Stimulated activated CD4-positive, alpha-beta T cell treated with anti-CD3 and anti-CD28 coated beads, Interleukin-2, amount 100 ng/mL, for 4 hours (primary cell): Measurements from ENCODE around the gene AJM1.
"Not testable (repeated sequence)": the region's sequence is repeated elsewhere in the genome, so short reads cannot be mapped to it uniquely, and the experiment has no call there.

Experiments used
- DNase-seq: peaks from one replicate; pipeline ENCODE4 v3.0.0-alpha.2; 2020; ENCODE audit warnings: low read depth

Gene AJM1

DNA sequence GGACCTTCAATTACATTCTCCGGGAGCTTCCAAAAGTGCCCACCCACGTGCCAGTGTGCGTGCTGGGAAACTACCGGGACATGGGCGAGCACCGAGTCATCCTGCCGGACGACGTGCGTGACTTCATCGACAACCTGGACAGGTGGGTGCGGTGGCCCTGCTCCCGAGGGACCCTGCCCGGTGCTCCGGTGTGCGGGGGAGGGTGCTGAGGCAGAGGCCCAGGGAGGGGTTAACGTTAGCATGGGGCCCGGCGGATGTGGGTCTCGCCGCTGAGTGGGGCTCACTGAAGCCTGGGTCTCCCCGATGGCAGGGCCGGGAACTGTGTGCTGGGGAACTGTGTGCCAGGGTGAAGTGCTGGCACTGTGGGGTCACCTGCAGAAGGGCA is 10.6 kb upstream of the AJM1 start:
- DNase-seq = no peak

DNA sequence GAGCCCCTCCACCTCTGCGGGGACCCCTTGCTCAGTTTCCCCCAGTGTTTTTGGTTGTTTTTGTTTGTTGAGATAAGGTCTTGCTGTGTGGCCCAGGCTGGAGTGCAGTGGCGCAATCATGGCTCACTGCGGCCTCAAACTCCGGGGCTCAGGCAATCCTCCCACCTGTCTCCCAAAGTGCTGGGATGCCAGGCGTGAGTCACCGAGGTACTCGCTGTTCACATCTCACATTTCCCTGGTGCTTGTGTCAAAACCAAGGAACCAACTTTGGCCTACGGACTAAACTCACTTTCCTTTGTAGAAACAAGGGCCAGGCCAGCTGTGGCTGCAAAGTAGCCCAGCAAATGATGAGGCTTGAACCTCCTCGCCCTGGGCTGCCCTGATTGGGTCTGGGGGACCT is 9.7 kb upstream of the AJM1 start:
- no peak for DNase-seq

DNA sequence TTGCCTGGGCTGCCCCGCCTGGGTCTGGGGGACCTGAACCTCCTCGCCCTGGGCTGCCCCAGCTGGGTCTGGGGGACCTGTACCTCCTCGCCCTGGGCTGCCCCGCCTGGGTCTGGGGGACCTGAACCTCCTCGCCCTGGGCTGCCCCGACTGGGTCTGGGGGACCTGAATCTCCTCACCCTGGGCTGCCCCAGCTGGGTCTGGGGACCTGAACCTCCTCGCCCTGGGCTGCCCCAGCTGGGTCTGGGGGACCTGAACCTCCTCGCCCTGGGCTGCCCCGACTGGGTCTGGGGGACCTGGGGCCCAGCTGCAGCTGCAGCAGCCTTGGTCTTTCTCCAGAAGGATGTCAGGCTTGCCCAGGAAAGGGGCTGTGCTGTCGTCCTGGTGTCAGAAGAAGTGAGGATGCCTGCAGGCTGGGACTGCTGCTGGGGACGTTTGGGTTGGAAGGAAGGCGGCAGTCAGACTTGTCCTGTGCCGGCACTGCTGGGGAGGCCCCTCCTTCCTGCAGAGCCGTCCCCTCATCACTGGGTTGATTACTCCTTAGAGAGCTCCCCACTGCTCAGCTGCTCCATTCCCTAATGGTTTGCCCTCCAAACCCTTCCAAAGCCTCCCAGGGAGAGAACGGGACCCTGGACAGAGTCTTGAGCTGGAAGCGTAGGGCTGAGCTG is 8.8 kb upstream of the AJM1 start:
- not testable (repeated sequence) for DNase-seq

DNA sequence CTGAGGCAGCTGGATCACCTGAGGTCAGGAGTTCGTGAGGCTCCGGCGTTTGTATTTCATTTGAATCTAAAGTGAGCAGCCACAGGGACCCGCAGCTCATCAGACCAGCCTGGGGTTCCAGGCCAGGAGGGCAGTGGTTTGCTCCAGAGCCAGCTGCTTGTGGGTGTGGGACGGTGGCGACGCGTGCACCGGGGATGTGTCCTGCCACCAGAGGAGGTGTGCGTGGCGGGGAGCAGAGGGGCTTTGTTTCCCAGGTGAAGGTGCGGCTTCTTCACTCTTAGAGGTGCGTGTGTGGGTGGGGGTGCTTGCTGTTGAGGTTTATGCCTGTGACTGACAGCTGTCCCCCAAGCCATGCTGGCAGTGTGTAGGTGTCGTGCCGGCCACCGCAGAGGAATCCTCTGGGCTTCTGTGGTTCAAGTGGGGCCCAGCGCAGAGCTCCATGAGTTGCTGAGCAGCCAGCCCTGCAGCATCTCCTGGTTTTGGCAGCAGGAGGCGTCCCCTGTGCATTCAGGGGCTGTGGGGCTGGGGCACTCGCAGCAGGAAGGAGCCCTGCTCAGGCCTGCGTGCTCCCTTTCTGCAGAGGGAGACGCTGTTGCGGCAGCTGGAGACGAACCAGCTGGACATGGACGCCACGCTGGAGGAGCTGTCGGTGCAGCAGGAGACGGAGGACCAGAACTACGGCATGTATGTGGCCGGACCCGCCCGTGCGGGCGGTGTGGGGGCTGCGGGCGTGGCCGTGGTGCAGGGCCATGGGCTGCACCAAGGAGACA is 6.9 kb upstream of the AJM1 start:
- DNase-seq = no peak

DNA sequence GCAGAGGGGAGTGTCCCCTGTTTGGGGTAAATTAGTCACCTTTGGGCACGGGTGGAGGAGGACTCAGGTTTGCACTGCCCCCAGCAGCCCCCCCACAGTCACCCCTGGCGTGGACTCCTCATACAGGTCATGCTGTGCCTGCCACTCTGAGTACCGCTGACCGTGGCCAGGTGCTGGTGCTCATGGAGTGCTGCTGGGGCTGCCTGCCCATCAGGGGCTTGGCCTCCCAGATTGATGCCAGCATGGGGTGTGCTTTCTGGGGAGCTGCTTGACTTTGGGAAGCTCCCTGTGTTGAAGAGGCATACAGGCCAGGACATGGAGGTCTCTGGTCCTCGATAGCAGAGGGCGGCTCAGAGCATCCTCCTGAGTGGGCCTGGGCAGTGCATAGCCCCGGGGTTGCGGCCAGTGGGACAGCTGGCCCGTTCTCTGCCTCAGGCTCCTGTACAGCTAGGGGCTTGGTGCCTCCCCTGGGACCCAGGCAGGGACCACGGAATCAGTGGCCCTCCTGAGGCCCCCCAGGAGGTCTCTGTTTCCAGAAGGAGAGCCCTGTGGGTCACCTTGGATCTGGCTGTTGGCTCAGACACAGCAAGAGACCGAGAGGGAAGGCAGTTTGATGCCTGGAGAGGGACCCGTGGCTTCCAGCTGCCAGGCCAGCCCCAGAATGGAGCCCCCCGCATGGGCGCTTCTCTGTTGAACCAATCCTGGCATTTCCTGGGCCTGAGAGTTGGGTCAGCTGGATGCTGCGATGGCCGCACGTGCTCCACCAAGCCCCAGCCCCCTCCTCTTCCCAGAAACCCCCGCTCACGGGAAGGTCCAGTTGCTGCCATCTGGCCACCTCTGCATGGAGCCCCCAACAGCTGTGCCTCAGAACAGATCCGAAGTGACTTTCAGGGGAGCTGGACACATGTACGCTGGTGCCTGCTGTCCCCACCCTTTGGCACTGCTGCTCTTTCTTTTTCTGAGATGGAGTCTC is 6.1 kb upstream of the AJM1 start:
- DNase-seq = no peak

DNA sequence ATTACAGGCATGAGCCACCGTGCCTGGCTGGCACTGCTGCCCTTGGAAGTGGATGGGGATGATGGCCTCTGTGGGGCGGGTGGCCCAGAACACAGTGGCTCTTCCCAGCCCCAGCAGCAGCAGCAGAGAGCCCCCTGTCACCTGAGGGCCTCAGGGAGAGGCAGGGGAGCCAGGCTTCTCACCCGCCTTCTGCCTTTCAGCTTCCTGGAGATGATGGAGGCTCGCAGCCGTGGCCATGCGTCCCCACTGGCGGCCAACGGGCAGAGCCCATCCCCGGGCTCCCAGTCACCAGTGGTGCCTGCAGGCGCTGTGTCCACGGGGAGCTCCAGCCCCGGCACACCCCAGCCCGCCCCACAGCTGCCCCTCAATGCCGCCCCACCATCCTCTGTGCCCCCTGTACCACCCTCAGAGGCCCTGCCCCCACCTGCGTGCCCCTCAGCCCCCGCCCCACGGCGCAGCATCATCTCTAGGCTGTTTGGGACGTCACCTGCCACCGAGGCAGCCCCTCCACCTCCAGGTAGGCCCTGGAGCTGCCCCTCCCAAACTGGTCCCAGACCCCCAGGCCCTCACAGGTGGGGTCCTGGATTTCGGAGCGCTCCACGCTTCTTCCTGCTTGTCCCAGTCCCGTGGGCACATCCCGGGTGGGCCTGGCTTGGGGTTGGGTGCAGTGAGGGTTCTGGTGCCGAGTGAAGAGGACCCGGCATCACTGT is 5.0 kb upstream of the AJM1 start:
- DNase-seq = no peak

DNA sequence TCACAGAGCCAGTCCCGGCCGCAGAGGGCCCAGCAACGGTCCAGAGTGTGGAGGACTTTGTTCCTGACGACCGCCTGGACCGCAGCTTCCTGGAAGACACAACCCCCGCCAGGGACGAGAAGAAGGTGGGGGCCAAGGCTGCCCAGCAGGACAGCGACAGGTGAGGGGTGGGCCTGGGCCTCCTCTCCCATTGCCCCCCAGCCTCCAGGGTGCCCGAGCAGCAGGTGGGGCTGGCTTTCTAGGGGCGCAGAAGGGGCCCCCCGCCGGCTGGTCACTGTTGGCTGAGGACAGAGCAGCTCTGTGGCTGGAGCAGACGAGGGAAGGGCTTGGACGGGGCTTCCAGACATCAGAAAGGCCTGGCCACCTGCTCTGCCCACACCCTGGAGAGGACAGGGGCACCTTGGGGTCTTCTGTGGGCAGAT is 4.4 kb upstream of the AJM1 start:
- not testable (repeated sequence) for DNase-seq

DNA sequence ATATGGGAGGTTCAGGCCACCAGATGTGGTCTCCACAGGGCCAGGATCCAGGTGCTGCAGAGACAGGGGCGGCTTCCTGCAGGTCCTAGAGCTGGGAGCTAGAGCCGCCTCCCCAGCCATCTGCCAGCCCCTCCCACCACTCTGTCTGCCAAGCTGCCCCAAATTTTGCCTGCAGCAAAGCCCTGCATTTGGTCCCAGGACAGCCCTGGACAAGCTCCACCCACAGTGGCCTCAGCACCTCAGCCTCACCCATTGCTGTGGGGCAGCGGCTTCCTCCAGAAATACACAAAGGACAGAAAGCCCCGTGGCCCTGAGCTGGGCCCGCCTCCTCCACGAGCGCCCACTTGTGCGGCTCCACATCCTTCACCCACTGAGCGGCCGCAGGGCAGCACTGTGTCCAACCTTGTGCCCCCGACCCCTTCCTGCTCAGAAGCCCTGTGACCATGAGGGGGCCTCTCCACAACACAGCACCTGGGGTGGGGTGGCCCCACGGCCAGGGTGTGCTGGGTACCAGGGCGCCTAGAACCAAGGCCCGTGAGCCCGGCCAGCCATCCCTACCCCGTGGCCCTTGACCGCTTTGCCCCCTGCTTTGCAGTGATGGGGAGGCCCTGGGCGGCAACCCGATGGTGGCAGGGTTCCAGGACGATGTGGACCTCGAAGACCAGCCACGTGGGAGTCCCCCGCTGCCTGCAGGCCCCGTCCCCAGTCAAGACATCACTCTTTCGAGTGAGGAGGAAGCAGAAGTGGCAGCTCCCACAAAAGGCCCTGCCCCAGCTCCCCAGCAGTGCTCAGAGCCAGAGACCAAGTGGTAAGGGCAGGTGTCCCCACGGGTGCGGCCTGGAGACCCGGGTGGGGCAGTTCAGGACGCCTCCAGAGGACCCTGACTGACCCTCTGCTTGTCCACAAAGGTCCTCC is 3.7 kb upstream of the AJM1 start:
- no peak for DNase-seq

DNA sequence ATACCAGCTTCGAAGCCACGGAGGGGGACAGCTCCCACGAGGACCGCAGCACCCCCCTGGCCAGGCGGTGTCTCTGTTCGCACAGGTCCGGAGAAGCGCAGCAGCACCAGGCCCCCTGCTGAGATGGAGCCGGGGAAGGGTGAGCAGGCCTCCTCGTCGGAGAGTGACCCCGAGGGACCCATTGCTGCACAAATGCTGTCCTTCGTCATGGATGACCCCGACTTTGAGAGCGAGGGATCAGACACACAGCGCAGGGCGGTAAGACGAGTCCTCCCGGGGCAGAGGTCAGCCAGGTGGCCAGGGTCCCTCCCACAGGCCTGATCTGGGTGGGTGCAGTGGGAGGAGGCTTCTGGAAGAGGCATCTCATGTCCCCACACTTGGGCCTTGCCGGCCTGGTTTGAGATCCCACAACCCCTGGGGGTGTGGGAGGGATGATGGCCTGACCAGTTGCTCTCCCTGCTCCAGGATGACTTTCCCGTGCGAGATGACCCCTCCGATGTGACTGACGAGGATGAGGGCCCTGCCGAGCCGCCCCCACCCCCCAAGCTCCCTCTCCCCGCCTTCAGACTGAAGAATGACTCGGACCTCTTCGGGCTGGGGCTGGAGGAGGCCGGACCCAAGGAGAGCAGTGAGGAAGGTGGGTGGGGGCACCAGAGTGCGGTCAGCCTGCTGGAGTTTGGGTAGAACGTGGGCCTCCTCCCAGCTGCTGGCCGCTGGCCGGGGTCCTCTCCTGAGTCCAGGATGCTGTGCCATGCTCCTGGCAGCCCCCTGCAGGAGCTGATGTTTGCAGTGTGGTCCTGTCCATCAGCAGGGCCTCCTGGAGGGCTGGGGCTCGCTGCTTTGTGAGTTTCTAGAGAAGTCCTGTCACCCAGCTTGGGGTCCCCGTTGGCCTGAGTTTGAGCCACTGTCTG is 2.8 kb upstream of the AJM1 start:
- no peak for DNase-seq

DNA sequence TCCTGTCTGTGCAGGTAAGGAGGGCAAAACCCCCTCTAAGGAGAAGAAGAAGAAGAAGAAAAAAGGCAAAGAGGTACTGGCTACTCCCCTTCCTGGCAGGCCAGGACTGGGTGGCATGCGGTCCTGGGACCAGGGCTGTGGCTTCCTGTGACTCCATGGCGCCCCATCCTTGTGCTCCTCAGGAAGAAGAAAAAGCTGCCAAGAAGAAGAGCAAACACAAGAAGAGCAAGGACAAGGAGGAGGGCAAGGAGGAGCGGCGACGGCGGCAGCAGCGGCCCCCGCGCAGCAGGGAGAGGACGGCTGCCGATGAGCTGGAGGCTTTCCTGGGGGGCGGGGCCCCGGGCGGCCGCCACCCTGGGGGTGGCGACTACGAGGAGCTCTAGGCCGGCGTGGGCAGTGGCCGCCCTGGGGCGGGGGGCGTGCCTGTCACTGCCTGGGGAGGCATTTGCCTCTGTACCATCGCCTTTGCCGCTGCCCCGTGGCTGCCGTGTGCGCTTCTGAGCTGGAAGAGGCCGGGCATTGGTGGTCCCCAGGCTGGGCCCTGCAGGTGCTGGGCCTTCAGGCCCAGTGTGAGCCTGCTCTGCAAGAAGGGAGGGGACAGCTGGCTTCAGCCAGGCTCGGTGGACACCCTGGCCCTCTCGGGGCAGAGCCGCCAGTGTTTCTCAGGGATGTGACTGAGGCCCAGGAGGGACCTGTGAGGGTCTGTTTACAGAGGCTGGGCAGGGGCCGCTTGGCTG is 2.0 kb upstream of the AJM1 start:
- DNase-seq = no peak

DNA sequence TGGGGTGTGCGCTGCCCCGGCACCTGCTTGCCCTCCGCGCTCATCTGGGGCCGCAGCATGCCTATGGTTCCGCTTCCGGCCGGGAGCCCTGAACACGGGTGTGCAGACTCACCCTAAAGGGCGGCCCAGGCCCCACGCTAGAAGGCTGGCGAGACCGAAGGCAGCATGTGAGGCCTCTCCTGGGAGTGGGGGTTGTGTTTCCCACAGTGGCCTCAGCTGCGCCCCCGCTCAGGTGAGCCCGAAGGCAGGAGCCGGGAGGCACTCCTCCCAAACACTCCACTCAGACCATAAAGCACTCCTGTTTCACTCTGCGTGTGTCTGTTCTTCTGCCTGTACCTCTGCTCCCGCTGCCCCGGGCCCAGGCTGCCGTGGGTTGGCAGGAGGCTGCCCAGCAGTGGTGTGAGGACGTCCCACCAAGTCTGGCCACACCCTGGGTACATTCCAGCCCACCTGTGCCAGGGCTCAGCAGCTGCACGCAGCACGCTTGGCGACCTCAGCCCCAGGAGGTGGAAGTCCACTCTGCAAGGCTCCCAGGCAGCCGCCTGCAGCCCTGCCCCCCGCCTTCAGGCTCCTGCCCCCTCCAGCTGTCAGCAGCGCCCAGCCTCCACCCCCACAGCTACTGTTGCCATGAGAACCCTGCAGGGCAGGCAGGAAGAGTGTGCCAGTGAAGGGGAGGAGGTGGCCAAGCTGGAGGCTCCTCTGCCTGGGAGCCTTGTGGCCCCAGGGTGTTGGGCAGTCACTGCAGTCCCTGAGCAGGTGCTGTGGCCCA is 1.2 kb upstream of the AJM1 start:
- no peak for DNase-seq

DNA sequence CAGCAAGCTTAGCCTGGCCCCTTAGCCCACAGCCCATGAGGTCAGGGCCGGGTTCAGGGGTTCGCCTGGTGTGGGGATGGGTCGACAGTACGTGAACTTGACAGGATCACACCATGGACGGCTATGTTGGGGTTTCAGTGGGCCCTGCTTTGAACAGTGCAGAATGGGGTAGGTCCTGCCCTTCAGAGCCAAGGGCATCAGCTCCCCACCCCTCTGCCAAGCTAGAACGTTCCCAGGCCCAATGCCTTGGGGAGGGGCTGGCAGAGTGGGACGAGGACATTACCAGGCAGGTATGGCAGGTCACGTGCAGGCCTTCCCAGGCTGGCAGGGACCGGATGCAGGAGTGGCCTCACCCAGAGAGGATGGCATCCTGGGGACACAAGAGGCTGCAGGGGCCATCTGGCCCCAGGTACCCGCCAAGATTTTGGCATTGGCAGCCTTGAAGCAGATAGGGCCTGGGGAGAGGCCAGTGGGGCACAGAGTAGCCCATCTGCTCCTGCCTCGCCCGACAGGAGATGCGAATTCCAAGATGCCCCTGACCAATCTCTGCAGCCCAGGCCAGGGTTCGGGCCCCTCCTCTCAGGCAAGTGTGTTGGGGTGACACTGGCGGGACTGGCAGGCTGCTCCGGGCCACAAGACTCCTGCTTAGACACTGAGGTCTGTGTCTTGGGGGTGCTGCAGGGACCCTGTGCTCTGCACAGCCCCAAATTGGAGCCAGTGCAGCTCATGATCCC is 465 bp upstream of the AJM1 start:
- not testable (repeated sequence) for DNase-seq

DNA sequence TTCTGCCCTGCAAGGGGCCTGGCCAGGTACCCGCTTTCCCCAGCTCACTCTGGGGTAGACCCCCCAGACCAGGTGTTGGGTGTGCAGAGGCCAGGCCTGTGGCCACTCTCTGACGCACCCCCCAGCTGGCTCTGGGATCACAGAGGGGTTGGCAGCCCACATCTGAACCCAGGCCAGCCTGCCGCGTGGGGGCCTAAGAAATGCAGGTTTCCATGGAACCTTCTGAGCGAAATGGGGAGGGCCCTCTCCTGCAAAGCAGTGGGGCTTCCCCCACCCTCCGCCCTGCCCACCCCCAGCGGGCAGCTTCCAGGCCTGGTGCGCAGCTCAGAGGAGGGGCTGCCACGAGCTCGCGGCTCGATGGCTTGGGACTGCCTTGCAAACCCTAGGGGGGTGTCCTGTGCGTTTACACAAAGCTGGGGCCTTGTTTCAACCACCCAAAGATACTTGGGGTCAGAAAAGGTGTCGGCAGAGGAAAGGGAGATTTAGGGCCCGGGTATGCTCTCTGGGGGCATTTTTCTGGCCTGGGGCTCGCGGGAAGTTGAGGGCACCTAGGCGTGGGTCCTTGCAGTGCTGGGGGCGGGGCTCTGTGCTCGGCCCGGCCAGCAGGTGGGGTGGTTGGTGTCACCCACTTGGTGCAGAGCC is 1.0 kb downstream of the AJM1 start:
- DNase-seq = not testable (repeated sequence)

DNA sequence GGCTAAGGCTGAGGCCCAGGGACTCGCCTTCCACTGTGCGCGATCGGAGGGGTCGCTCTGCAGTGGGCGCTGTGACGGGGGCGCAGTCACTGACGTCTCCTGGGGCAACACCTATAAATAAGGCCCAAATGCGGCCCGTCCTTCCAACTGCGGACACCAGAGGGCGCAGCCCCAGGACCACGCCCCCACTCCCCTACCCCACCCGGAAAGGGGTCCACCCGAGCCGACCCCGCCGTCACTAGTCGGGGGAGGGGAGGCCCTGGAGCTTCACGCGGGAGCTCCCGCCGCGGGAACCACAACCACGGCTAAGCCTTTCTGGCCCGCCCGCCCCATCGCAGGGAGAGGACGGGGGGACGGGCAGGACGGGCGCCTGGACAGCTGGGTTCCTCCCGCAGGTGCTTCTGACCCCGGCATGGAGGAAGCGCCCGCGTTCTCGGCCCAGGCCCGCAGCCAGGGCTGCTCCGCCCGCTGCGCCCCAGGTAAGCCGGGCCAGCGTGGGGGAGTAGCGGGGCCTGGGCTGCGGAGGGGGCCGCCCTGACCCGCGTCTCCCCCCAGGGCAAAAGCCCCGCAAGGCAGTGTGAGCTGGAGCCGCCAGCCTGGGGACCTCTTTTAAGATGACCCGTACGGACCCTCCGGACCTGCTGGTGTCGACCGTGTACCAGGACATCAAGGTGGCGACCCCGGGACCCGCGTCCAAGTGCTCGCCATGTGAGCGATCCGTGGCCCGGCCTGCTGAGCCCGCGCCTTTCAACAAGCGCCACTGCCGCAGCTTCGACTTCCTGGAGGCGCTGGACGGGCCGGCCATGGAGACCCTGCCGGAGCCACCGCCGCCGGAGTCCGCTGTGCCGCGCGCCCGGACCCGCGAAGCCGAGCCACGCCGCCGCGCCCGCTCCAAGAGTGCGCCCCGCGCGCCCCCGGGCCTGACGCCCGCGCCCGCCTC is 1.8 kb downstream of the AJM1 start:
- DNase-seq = peak; percentile 43

DNA sequence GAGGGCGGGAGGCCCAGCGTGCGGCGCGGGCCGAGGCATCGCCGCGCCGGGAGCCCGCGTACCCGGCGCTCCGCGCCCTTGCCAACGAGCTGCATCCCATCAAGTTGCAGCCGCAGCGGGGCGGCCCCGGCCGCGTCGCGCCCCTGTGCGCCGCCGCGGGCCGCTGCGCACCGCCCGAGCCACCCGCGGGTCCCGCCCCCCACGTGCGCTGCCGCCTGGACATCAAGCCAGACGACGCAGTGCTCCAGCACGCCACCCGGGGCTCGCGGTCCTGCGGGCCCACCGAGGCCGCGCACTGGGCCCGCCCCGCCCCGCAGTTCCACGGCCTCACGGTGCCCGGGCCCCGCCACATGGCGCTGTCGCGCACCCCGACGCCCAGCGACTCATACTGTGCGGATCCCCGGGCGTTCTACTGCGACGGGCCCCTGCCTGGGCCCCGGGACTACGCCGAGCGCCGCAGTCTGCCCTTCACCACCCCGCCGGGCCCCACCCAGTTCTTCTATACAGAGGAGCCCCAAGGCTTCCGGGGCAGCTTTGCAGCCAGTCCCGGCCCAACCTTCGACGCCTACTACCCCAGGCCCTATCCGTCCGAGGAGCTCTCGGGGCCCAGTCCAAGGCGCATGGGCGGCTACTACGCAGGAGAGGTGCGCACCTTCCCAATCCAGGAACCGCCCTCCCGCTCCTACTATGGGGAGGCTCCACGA is 2.6 kb downstream of the AJM1 start:
- no peak for DNase-seq
